HG03565 (cell line): ENCODE data around the gene RNASEH2C.
"Not testable (repeated sequence)": the region's sequence is repeated elsewhere in the genome, so short reads cannot be mapped to it uniquely, and the experiment has no call there.

Source experiments
- ATAC-seq: cut with Tn5 transposase; IDR thresholded peaks from one replicate; pipeline ENCODE4 v1.9.1; 2021; ENCODE audit warnings: mild to moderate bottlenecking, moderate library complexity; ENCODE audit not compliant: unreplicated experiment

RNASEH2C gene

GRCh38 chr11:65691847-65692246 is 28.8 kb downstream of the RNASEH2C start:
- ATAC-seq: not testable (repeated sequence)

DNA sequence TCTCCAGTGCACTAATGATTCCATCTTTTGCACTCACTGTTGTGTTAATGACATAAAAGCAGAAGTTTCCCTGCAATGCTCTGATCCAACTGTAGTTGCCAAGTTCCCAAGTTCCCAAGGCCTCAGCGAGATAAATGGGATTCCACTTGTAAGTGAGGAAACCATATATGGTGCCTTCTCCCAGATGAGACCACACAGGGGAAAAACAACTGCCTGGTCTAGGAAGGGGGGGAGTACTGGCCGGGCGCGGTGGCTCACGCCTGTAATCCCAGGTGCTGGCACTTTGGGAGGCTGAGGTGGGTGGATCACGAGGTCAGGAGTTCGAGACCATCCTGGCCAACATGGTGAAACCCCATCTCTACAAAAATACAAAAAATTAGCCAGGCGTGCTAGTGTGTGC is 34.6 kb downstream of the RNASEH2C start:
- no peak for ATAC-seq

DNA sequence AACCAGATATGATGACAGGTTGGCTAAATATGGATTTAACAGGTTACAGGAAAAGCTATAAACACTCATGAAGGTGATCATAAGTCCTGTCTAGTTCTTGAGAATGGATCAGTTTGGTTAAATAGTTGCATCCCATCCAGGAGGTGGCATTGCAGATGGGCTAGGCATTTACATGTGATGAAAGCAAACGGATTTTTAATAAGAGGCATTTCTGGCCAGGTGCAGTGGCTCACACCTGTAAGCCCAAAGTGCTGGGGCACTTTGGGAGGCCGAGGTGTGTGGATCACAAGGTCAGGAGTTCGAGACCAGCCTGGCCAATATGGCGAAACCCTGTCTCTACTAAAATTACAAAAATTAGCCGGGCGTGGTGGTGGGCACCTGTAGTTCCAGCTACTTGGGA is 37.1 kb downstream of the RNASEH2C start:
- ATAC-seq: not testable (repeated sequence)

DNA sequence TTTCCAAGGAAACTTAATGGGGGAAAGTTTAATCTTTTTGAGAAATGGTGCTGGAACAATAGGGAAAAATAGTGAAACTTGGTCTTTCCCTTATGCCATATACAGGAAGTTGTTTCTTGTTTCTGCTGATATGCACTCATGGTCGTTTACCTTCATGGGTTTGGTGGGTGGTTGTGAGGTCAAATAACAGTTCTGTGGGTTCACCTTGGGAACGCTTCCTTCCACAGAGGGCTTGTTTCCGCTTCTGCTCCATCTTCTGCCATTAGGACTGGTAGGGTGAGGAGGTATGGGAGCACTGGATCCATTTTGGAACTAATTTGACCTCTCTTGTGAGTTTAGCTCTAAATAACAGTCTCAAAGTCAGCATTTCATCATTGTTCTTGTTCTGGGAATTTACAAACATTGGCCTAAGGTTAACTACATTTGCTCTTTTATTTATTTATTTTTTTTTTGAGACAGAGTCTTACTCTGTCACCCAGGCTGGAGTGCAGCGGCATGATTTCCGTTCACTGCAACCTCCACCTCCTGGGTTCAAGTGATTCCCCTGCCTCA is 40.3 kb downstream of the RNASEH2C start:
- no peak for ATAC-seq

DNA sequence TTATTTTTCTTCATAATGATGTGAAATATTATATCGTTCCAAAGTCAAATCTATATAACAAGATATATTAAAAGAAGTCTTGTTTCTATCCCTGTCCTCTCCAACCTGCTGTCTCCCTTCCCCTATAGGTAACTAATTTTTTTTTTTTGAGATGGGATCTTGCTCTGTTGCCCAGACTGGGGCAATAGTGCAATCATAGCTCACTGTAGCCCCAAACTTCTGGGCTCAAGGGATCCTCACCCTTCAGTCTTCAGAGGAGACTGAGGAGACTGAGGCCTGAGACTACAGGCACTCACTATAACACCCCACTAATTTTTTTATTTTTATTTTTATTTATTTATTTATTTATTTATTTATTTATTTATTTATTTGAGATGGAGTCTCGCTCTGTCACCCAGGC is 47.6 kb downstream of the RNASEH2C start:
- no peak for ATAC-seq

- no peak for ATAC-seq
Observed at GRCh38 chr11:65672180-65672860, 48.3 kb downstream of the RNASEH2C start.
